ENCODE measurements around the gene CEP43. TPM values are rescaled to one million over a fixed set of nuclear protein-coding genes. Genes with fewer than 3 reads are reported as not detected.

Gene CEP43
- total RNA-seq, 4 donors from 2014 or later = 13.0 to 18.6 (median 13.3) TPM

GRCh38 chr6:166951670-166952060, 47.5 kb upstream of the CEP43 start:
- no peak for TF ChIP-seq POLR2A (IDR thresholded peaks at IDR 0.05)
- TF ChIP-seq CTCF (IDR thresholded peaks at IDR 0.05) = no peak
- Histone ChIP-seq H3K4me3 (no peak overlapping the region), H3K4me1 (peaks cover 10 to 43% (median 17%) of the 10 kb centered on the region in 3 donors), H3K27me3 (no peaks in the 10 kb centered on the region), H3K9me3 (no peaks in the 10 kb centered on the region), H3K27ac (peak overlapping the region in 1 of 4 donors; percentile 60), H3K36me3 (peaks cover 0 to 27% (median 7%) of the 10 kb centered on the region in 3 donors)
- no peak for DNase-seq
- 66 to 71% methylated on average over 3 of the region's 3 CpGs for WGBS, 2 donors
- intact Hi-C loops (cut with DNase I) = no loop called here

GRCh38 chr6:166952121-166952520, 47.1 kb upstream of the CEP43 start:
- 86% methylated on average over 11 to 12 of the region's 12 CpGs for WGBS, 2 donors
- intact Hi-C loops (cut with DNase I) = no loop called here
- peaks cover 0 to 23% (median 6%) of the 10 kb centered on the region in 3 donors for H3K36me3 ChIP-seq
- no peak for DNase-seq
- TF ChIP-seq POLR2A (IDR thresholded peaks at IDR 0.05) (no peak), CTCF (IDR thresholded peaks at IDR 0.05) (no peak)
- no peak overlapping the region for H3K27ac ChIP-seq
- no peak overlapping the region for H3K4me3 ChIP-seq
- H3K4me1 ChIP-seq = peaks cover 10 to 47% (median 17%) of the 10 kb centered on the region in 3 donors
- no peaks in the 10 kb centered on the region for H3K27me3 ChIP-seq
- H3K9me3 ChIP-seq = no peaks in the 10 kb centered on the region

- 64 to 69% methylated on average over 15 to 17 of the region's 17 CpGs for WGBS, 2 donors
- Histone ChIP-seq H3K27ac (no peak overlapping the region), H3K4me1 (peaks cover 10 to 54% (median 21%) of the 10 kb centered on the region in 3 donors), H3K4me3 (no peak overlapping the region), H3K36me3 (peaks cover 0 to 16% (median 0%) of the 10 kb centered on the region in 3 donors), H3K9me3 (no peaks in the 10 kb centered on the region), H3K27me3 (no peaks in the 10 kb centered on the region)
- no peak for DNase-seq
- no peak for TF ChIP-seq POLR2A (IDR thresholded peaks at IDR 0.05)
- TF ChIP-seq CTCF (IDR thresholded peaks at IDR 0.05) = no peak
- intact Hi-C loops (cut with DNase I) = no loop called here
Measured at GRCh38 chr6:166952567-166953486, 46.4 kb upstream of the CEP43 start.

- DNase-seq = no peak
- peaks cover 0 to 12% (median 0%) of the 10 kb centered on the region in 3 donors for H3K36me3 ChIP-seq
- H3K4me3 ChIP-seq = no peak overlapping the region
- no peak overlapping the region for H3K27ac ChIP-seq
- TF ChIP-seq POLR2A (IDR thresholded peaks at IDR 0.05) = no peak
- H3K9me3 ChIP-seq = no peaks in the 10 kb centered on the region
- intact Hi-C loops (cut with DNase I) = no loop called here
- H3K4me1 ChIP-seq = peaks cover 10 to 60% (median 21%) of the 10 kb centered on the region in 3 donors
- WGBS, 2 donors = 82 to 90% methylated on average over 6 of the region's 6 CpGs
- no peaks in the 10 kb centered on the region for H3K27me3 ChIP-seq
Measured at GRCh38 chr6:166954118-166954713, 45.0 kb upstream of the CEP43 start.

GRCh38 chr6:166955121-166955864, 43.9 kb upstream of the CEP43 start:
- Histone ChIP-seq H3K4me3 (peak overlapping the region; percentile 64 to 95 (median 94)), H3K27ac (peak overlapping the region; percentile 85 to 93 (median 88)), H3K9me3 (no peaks in the 10 kb centered on the region), H3K27me3 (no peaks in the 10 kb centered on the region), H3K36me3 (peaks cover 0 to 12% (median 0%) of the 10 kb centered on the region in 3 donors), H3K4me1 (peaks cover 7 to 59% (median 12%) of the 10 kb centered on the region in 3 donors)
- 24 to 28% methylated on average over 14 to 42 of the region's 52 CpGs for WGBS, 2 donors
- peak; percentile 37 for DNase-seq
- intact Hi-C loops (cut with DNase I) = no loop called here
- TF ChIP-seq CTCF (IDR thresholded peaks at IDR 0.05) = no peak
- no peak for TF ChIP-seq POLR2A (IDR thresholded peaks at IDR 0.05)

Data from esophagus squamous epithelium (tissue), 5 donors.